ENCODE data around the gene GPR107. TPM values are rescaled to one million over a fixed set of nuclear protein-coding genes. Genes with fewer than 3 reads are reported as not detected.

Gene GPR107
- total and polyA plus RNA-seq, 3 donors from 2014 or later, result 41.1 to 53.4 (median 49.1) TPM

GRCh38 chr9:130132746-130133145 is 79.0 kb downstream of the GPR107 start:
- Histone ChIP-seq H3K9me3 (no peaks in the 10 kb centered on the region), H3K4me3 (no peak overlapping the region), H3K27me3 (no peaks in the 10 kb centered on the region), H3K27ac (no peak overlapping the region), H3K36me3 (ENCODE audit: low read depth, missing control alignments) (no peaks in the 10 kb centered on the region), H3K4me1 (no peaks in the 10 kb centered on the region)
- WGBS, 2 donors, result 96% methylated on average over 7 of the region's 7 CpGs
- intact Hi-C loops (cut with DNase I; ENCODE audit: low total_unique reads), result no loop called here
- no peak for TF ChIP-seq POLR2A (IDR thresholded peaks at IDR 0.05)
- TF ChIP-seq, protein P1, sequence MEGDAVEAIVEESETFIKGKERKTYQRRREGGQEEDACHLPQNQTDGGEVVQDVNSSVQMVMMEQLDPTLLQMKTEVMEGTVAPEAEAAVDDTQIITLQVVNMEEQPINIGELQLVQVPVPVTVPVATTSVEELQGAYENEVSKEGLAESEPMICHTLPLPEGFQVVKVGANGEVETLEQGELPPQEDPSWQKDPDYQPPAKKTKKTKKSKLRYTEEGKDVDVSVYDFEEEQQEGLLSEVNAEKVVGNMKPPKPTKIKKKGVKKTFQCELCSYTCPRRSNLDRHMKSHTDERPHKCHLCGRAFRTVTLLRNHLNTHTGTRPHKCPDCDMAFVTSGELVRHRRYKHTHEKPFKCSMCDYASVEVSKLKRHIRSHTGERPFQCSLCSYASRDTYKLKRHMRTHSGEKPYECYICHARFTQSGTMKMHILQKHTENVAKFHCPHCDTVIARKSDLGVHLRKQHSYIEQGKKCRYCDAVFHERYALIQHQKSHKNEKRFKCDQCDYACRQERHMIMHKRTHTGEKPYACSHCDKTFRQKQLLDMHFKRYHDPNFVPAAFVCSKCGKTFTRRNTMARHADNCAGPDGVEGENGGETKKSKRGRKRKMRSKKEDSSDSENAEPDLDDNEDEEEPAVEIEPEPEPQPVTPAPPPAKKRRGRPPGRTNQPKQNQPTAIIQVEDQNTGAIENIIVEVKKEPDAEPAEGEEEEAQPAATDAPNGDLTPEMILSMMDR (IDR thresholded peaks at IDR 0.05), result no peak
- DNase-seq, result no peak

DNA sequence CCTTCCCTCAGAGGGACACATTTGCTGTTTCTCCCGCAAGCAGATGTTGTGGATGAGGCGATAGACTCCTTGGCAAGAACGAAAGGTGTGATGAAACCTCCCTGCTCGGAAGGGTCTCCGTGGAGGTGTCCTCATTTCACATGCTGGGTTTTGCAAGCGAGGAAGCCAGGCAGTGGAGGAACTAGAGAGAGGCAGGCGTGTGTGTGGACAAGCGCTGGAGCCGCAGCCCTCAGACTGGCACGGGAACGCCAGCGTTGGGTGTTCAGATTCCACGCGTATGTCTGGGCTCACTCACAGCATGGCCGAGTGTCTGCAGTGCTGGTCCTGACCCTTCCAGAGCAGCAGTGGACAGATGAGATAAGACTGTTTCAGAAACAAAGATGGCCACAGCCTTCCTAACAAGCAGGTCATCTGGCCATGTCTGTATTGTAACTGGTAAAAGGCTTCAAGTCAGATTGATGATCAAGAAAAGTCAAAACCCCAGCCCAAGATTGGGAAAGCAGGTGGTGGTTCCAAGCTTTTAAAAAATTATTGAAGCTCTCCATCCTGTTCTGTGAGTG is 83.5 kb downstream of the GPR107 start:
- Histone ChIP-seq H3K27me3 (no peaks in the 10 kb centered on the region), H3K4me1 (peaks cover 10% of the 10 kb centered on the region), H3K27ac (no peak overlapping the region), H3K9me3 (no peaks in the 10 kb centered on the region), H3K4me3 (no peak overlapping the region), H3K36me3 (ENCODE audit: low read depth, missing control alignments) (no peaks in the 10 kb centered on the region)
- WGBS, 2 donors, result 90 to 96% methylated on average over 12 to 15 of the region's 15 CpGs
- TF ChIP-seq, protein P1 (IDR thresholded peaks at IDR 0.05), result no peak
- no peak for TF ChIP-seq POLR2A (IDR thresholded peaks at IDR 0.05)
- intact Hi-C loops (cut with DNase I; ENCODE audit: low total_unique reads), result no loop called here
- DNase-seq, result no peak

GRCh38 chr9:130137641-130138081 is 84.0 kb downstream of the GPR107 start:
- WGBS, 2 donors, result 87 to 90% methylated on average over 11 of the region's 11 CpGs
- peaks cover 10% of the 10 kb centered on the region for H3K4me1 ChIP-seq
- intact Hi-C loops (cut with DNase I; ENCODE audit: low total_unique reads), result no loop called here

DNA sequence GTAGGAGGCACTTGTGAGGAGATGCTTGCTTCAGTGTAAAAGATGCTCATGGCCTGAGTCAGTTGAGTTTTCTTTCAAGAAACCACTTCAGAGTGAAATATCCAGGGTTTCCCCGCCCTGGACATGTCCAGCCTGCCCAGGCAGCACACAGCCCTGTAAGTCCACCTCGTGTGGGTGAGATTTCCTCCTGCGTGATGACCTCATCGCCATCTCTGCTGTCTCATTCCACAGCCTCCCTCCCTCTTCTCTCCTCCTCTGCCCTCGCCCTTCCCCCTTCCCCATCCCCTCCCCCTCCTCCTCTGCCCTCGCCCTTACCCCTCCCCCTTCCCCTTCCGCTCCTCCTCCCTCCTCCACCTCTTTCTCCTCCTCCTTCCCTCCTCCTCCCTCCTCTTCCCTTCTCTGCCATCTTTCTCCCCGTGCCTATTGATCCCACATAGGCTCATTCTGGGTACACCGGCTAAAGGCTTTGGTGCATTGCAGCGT is 84.5 kb downstream of the GPR107 start:
- TF ChIP-seq, protein P1 (IDR thresholded peaks at IDR 0.05), result no peak
- TF ChIP-seq POLR2A (IDR thresholded peaks at IDR 0.05), result no peak
- H3K27me3 ChIP-seq, result no peaks in the 10 kb centered on the region
- peaks cover 10% of the 10 kb centered on the region for H3K4me1 ChIP-seq
- no peak for DNase-seq
- no peaks in the 10 kb centered on the region for H3K9me3 ChIP-seq
- no peak overlapping the region for H3K27ac ChIP-seq
- no peak overlapping the region for H3K4me3 ChIP-seq
- intact Hi-C loops (cut with DNase I; ENCODE audit: low total_unique reads), result no loop called here
- 58 to 64% methylated on average over 10 of the region's 10 CpGs for WGBS, 2 donors
- no peaks in the 10 kb centered on the region for H3K36me3 ChIP-seq (ENCODE audit: low read depth, missing control alignments)

More at GRCh38 chr9:130137641-130138081, 84.0 kb downstream of the GPR107 start:
- no peak for DNase-seq
- H3K27ac ChIP-seq, result no peak overlapping the region
- no peaks in the 10 kb centered on the region for H3K36me3 ChIP-seq (ENCODE audit: low read depth, missing control alignments)
- no peaks in the 10 kb centered on the region for H3K9me3 ChIP-seq
- no peak overlapping the region for H3K4me3 ChIP-seq
- H3K27me3 ChIP-seq, result no peaks in the 10 kb centered on the region
- no peak for TF ChIP-seq POLR2A (IDR thresholded peaks at IDR 0.05)
- TF ChIP-seq, protein P1 (IDR thresholded peaks at IDR 0.05), result no peak

DNA sequence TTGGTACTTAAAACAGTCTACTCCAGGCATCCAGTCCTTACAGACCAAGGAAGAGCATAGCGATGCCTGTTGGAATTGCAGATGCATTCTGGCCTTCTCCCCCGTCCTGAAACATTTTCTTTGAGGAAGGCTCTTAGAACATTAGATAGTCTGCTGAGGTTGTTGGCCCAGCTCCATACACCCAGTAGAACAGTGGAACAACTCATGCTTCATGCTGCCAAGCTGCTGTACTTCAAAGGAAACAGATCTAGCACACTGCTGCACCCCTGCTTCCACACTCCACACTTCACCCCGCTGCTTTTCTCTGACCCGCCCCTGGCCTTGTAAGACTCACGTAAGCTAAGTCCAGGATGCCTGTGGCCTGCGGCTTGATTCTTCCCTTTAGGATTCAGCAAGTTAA is 85.1 kb downstream of the GPR107 start:
- DNase-seq, result peak; percentile 86
- intact Hi-C loops (cut with DNase I; ENCODE audit: low total_unique reads), result no loop called here
- no peak for TF ChIP-seq POLR2A (IDR thresholded peaks at IDR 0.05)
- TF ChIP-seq, protein P1 (IDR thresholded peaks at IDR 0.05), result no peak

More for the DNA sequence above, 85.1 kb downstream of the GPR107 start:
- no peaks in the 10 kb centered on the region for H3K27me3 ChIP-seq
- H3K4me3 ChIP-seq, result no peak overlapping the region
- WGBS, 2 donors, result 35 to 38% methylated on average over 6 of the region's 6 CpGs
- H3K9me3 ChIP-seq, result no peaks in the 10 kb centered on the region
- H3K4me1 ChIP-seq, result peaks cover 10% of the 10 kb centered on the region
- peak overlapping the region in 1 of 2 donors; percentile 15 for H3K27ac ChIP-seq
- no peaks in the 10 kb centered on the region for H3K36me3 ChIP-seq (ENCODE audit: low read depth, missing control alignments)
